Measurements from ENCODE around the gene AZU1.

DNA sequence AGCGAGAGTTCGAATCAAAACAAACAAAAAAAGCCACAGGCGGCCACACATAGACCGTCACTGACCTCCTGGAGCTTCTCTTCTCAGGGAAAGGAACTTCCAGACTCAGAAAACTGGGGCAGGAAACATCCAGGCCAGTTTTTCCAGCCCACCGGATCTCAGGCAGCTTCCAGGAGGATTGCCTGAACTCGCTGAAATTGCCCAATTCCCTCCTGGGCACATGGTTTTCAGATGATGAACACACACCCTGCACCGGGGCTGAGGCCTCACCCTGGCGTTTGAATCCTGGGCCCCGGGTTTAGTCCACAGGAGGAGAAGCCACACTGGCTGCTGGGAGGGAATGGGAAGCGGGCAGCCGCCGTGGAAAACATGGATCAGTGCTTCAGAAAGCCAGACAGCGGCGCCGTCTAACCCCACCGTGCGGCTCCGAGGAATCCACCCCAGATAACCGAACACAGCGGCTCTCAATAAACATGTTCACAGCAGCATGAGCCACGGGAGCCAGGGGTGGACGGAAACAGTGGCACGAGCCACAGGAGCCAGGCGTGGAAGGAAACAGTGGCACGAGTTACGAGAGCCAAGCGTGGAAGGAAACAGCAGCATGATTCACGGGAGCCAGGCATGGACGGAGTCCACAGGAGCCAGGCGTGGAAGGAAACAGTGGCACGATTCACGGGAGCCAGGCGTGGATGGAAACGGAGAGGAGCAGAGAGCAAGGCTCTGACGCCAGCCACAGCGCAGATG lies 48.6 kb upstream of the AZU1 start:
- TF ChIP-seq, protein P1, sequence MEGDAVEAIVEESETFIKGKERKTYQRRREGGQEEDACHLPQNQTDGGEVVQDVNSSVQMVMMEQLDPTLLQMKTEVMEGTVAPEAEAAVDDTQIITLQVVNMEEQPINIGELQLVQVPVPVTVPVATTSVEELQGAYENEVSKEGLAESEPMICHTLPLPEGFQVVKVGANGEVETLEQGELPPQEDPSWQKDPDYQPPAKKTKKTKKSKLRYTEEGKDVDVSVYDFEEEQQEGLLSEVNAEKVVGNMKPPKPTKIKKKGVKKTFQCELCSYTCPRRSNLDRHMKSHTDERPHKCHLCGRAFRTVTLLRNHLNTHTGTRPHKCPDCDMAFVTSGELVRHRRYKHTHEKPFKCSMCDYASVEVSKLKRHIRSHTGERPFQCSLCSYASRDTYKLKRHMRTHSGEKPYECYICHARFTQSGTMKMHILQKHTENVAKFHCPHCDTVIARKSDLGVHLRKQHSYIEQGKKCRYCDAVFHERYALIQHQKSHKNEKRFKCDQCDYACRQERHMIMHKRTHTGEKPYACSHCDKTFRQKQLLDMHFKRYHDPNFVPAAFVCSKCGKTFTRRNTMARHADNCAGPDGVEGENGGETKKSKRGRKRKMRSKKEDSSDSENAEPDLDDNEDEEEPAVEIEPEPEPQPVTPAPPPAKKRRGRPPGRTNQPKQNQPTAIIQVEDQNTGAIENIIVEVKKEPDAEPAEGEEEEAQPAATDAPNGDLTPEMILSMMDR (IDR thresholded peaks at IDR 0.05) = no peak
- no peak for TF ChIP-seq POLR2A (IDR thresholded peaks at IDR 0.05)

All from sigmoid colon (tissue), 3 donors.